WTC11 (cell line): ENCODE data around the gene ST6GAL1. TPM values are rescaled to one million over a fixed set of nuclear protein-coding genes. Genes with fewer than 3 reads are reported as not detected.

Source experiments
- ATAC-seq: fragments of 200-7000 bp; cut with Tn5 transposase; 2 replicates; pipeline ENCODE4 v1.10.0; 2021; ENCODE audit warnings: mild to moderate bottlenecking, moderate library complexity
- CTCF ChIA-PET: fragments of 300-600 bp; sonication (Branson Sonifier 250); formaldehyde crosslinking; loops from one replicate; lab custom pipeline; 2021; ENCODE audit warnings: antibody characterized with exemption; lab: Charles Lee
- POLR2A ChIA-PET: fragments of 350-600 bp; sonication (Branson Sonifier 250); formaldehyde crosslinking; loops from one replicate; lab custom pipeline; 2021; ENCODE audit warnings: antibody characterized with exemption; lab: Charles Lee
- DNase-seq: peaks from one replicate; pipeline ENCODE4 v3.0.0; 2021; ENCODE audit warnings: low spot score
- H3K27ac Mint-ChIP-seq: 2 replicates; pipeline ENCODE4 v1.8.0; 2021; ENCODE audit warnings: mixed read lengths
- H3K27me3 Mint-ChIP-seq: 2 replicates; pipeline ENCODE4 v1.8.0; 2021; ENCODE audit warnings: low read depth, mild to moderate bottlenecking, moderate library complexity, mixed read lengths
- H3K36me3 Mint-ChIP-seq: 2 replicates; pipeline ENCODE4 v1.8.0; 2021; ENCODE audit warnings: mixed read lengths
- H3K4me1 Mint-ChIP-seq: 2 replicates; pipeline ENCODE4 v1.8.0; 2022; ENCODE audit warnings: mixed read lengths
- H3K4me3 Mint-ChIP-seq: 2 replicates; pipeline ENCODE4 v1.8.0; 2021; ENCODE audit warnings: mild to moderate bottlenecking, moderate library complexity, mixed read lengths
- H3K9me3 Mint-ChIP-seq: 2 replicates; pipeline ENCODE4 v1.8.0; 2021; ENCODE audit warnings: mixed read lengths
- ATF1 ChIP-seq: sonication (generic); formaldehyde crosslinking; IDR thresholded peaks from 2 replicates; pipeline ENCODE4 v1.8.1; 2023; ENCODE audit warnings: mild to moderate bottlenecking, moderate library complexity, missing genetic modification reagents
- GRHL2 ChIP-seq: fragments of 250-450 bp; sonication (Bioruptor Pico); IDR thresholded peaks from 2 replicates; pipeline ENCODE4 v1.8.0; 2022; ENCODE audit warnings: mild to moderate bottlenecking, moderate library complexity; ENCODE audit not compliant: insufficient replicate concordance, severe bottlenecking
- GTF2I ChIP-seq: fragments of 250-450 bp; sonication (Bioruptor Pico); conservative IDR thresholded peaks from 2 replicates; pipeline ENCODE4 v1.4.0; 2021; ENCODE audit warnings: mild to moderate bottlenecking
- JAZF1 ChIP-seq: fragments of 250-450 bp; sonication (Bioruptor Pico); IDR thresholded peaks from 2 replicates; pipeline ENCODE4 v1.9.0; 2021; ENCODE audit warnings: moderate library complexity, mild to moderate bottlenecking, inconsistent platforms
- JUN ChIP-seq: sonication (generic); formaldehyde crosslinking; IDR thresholded peaks from 2 replicates; pipeline ENCODE4 v1.8.0; 2023; ENCODE audit warnings: mild to moderate bottlenecking, missing genetic modification reagents
- MXD4 ChIP-seq: fragments of 250-450 bp; sonication (Bioruptor Pico); IDR thresholded peaks from 2 replicates; pipeline ENCODE4 v1.8.0; 2021; ENCODE audit warnings: mild to moderate bottlenecking, moderate library complexity, borderline replicate concordance
- NFE2L1 ChIP-seq: sonication (generic); formaldehyde crosslinking; IDR thresholded peaks from 2 replicates; pipeline ENCODE4 v1.8.1; 2023; ENCODE audit warnings: missing genetic modification reagents
- NR3C1 ChIP-seq: sonication (generic); formaldehyde crosslinking; conservative IDR thresholded peaks from 2 replicates; pipeline ENCODE4 v1.8.1; 2023; ENCODE audit warnings: low read depth, mild to moderate bottlenecking, missing genetic modification reagents
- RELA ChIP-seq: sonication (generic); formaldehyde crosslinking; IDR thresholded peaks from 2 replicates; pipeline ENCODE4 v1.8.1; 2022; ENCODE audit warnings: missing genetic modification reagents, mild to moderate bottlenecking, borderline replicate concordance
- RORB ChIP-seq: fragments of 250-450 bp; sonication (Bioruptor Pico); IDR thresholded peaks from 2 replicates; pipeline ENCODE4 v1.9.0; 2021; ENCODE audit warnings: mild to moderate bottlenecking
- total RNA-seq: library from RNA; stranded (reverse); gene quantifications from 3 replicates; pipeline ENCODE4 v1.2.3, GENCODE V29; 2021
- TF ChIP-seq, protein P1 (sequence below): sonication (generic); formaldehyde crosslinking; IDR thresholded peaks from 2 replicates; pipeline ENCODE4 v1.8.1; 2022; ENCODE audit warnings: low read depth, mild to moderate bottlenecking, moderate library complexity, missing genetic modification reagents, borderline replicate concordance
- TF ChIP-seq, protein P2 (sequence below): fragments of 250-450 bp; sonication (Bioruptor Pico); IDR thresholded peaks from 2 replicates; pipeline ENCODE4 v1.8.0; 2021; ENCODE audit warnings: mild to moderate bottlenecking
- TF ChIP-seq, protein P3 (sequence below): sonication (generic); formaldehyde crosslinking; IDR thresholded peaks from 2 replicates; pipeline ENCODE4 v1.8.1; 2022; ENCODE audit warnings: low read depth, missing genetic modification reagents, borderline replicate concordance
- TF ChIP-seq, protein P4 (sequence below): sonication (generic); formaldehyde crosslinking; IDR thresholded peaks from 2 replicates; pipeline ENCODE4 v1.8.0; 2023; ENCODE audit warnings: mild to moderate bottlenecking, missing genetic modification reagents
- TF ChIP-seq, protein P5 (sequence below): sonication (generic); formaldehyde crosslinking; IDR thresholded peaks from 2 replicates; pipeline ENCODE4 v1.8.1; 2022; ENCODE audit warnings: missing genetic modification reagents, borderline replicate concordance

ST6GAL1 gene
- total RNA-seq, 1 experiment from 2014 or later: 87.5 TPM

DNA sequence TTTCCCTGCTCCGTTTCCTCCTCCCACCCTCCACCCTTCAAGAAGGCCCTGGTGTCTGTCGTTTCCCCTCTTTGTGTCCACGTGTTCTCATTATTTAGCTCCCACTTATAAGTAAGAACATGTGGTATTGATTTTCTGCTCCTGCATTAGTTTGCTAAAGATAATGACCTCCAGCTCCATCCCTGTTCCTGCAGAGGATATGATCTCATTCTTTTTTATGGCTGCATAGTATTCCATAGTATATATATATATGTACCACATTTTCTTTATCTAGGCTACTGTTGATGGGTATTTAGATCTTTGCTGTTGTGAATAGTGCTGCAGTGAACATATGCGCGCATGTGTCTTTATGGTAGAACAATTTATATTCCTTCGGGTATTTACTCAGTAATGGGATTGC is 4.8 kb downstream of the ST6GAL1 start:
- CTCF ChIA-PET: no interaction called here
- Mint-ChIP-seq H3K4me1 (peaks cover 43% of the 10 kb centered on the region), H3K4me3 (no peak overlapping the region), H3K27ac (no peak overlapping the region), H3K9me3 (peaks cover 7% of the 10 kb centered on the region), H3K36me3 (peaks cover 27% of the 10 kb centered on the region), H3K27me3 (peaks cover under 1% of the 10 kb centered on the region; the same call in 1 of the 2 replicates)
- ATAC-seq (no peak), DNase-seq (no peak)
- TF ChIP-seq MXD4 (CRISPR knock-in tag): no peak
- no peak for TF ChIP-seq GTF2I (CRISPR knock-in tag)
- TF ChIP-seq JUN (CRISPR knock-in tag): no peak
- no peak for TF ChIP-seq ATF1 (CRISPR knock-in tag)
- POLR2A ChIA-PET: no interaction called here

DNA sequence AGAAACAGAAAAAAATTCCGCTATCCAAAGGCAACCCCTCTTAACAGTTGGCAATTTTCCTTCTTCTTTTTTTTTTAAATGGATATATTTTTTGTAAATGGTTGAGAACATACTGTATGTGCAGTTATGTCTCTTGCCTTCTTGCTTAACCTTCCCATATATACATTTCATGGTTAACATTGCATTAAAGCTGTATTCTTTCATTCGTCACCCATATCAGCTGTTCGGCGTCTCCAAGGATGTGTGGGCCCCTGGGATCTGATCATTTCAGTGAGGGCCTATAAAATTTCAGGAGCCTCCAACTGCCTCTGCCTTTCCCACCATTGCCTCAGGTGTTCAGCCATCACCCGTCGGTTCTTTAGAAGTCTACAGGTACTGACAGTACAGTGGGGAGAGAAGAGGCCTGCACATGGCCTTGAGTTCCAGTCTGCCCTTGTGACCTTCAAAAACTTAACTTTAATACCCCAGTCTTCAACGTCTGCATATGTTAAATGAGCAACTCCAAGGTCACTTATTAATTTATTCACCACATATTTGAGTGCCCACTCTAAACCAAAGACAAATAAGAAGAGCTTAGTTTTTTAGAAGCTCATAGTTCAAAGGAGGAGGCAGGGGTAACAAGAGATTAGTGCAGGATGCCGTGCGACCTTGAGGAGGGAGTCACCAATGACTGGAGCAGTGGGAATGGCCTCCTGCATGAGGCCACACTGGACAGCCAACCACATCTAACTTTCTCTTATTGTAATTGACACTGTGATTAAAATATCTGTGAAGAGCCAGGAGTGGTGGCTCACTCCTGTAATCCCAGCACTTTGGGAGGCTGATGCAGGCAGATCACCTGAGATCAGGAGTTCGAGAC is 6.9 kb downstream of the ST6GAL1 start:
- POLR2A ChIA-PET: interaction anchor here (0.6 kb wide), 1 partner anchor 175 kb away, joined by 3 read pairs; no protein-coding TSS in a partner anchor
- peaks cover 57% of the 10 kb centered on the region for H3K4me1 Mint-ChIP-seq
- CTCF ChIA-PET: interaction anchor here (4.6 kb wide), 1 partner anchor 88 kb away, joined by 19 read pairs; no protein-coding TSS in a partner anchor
- H3K27me3 Mint-ChIP-seq: no peaks in the 10 kb centered on the region
- DNase-seq (no peak), ATAC-seq (no peak)
- peak overlapping the region; percentile 78 for H3K27ac Mint-ChIP-seq
- peaks cover 7% of the 10 kb centered on the region for H3K9me3 Mint-ChIP-seq
- H3K36me3 Mint-ChIP-seq: peaks cover 27% of the 10 kb centered on the region
- H3K4me3 Mint-ChIP-seq: no peak overlapping the region
- no peak for TF ChIP-seq JAZF1 (CRISPR knock-in tag)

DNA sequence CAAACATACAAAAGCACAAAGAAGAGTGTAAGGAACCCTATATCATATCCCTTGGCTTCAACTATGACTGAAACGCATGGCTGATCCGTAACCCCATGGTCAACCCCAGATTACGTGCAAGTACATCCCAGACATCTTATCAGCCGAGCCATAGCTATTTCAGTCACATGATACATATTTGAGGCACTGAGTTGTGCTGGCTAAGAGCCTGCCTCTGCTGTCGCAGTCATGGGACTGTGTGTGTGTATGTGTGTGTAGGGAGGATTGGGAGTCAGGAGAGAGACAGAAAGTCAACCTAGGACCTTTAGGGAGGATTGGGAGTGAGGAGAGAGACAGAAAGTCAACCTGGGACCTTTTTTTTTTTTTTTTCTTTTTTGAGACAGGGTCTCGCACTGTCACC is 8.4 kb downstream of the ST6GAL1 start:
- no peak for TF ChIP-seq JUN (CRISPR knock-in tag)
- no peak for TF ChIP-seq NFE2L1 (CRISPR knock-in tag)
- no peak for TF ChIP-seq GRHL2
- TF ChIP-seq, protein P1, sequence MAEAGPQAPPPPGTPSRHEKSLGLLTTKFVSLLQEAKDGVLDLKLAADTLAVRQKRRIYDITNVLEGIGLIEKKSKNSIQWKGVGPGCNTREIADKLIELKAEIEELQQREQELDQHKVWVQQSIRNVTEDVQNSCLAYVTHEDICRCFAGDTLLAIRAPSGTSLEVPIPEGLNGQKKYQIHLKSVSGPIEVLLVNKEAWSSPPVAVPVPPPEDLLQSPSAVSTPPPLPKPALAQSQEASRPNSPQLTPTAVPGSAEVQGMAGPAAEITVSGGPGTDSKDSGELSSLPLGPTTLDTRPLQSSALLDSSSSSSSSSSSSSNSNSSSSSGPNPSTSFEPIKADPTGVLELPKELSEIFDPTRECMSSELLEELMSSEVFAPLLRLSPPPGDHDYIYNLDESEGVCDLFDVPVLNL (CRISPR knock-in tag): no peak
- no peak overlapping the region for H3K4me3 Mint-ChIP-seq
- H3K36me3 Mint-ChIP-seq: peaks cover 33% of the 10 kb centered on the region
- H3K4me1 Mint-ChIP-seq: peaks cover 45% of the 10 kb centered on the region
- no peak for ATAC-seq
- H3K27me3 Mint-ChIP-seq: no peaks in the 10 kb centered on the region
- peak overlapping the region; percentile 70 for H3K27ac Mint-ChIP-seq
- CTCF ChIA-PET: interaction anchor here (0.6 to 4.6 kb wide), 4 partner anchors 88 to 324 kb away, joined by 4 to 19 read pairs (median 4); no protein-coding TSS in a partner anchor
- DNase-seq: no peak
- POLR2A ChIA-PET: interaction anchor here (0.7 to 1.0 kb wide), 2 partner anchors 27 to 93 kb away, joined by 3 to 6 read pairs; no protein-coding TSS in a partner anchor
- peaks cover 7% of the 10 kb centered on the region for H3K9me3 Mint-ChIP-seq

DNA sequence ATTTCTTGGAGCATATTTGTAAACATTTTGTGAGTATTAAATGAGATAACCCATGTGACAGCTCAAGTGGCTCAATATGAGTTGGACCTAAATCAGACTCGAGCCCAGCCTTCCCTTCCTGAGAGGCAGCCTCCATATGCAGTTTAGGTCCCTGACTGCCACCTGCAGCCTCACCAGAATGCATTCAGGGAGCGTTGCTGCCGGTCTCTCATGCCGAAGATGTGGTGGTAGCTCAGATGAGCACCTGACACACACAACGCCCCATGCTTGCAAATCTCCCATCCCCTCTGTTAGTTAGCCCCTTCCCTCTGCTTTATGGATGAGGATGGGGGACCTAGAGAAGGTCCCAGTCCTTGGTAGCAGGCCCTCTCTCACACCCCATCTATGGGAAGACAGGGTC is 9.2 kb downstream of the ST6GAL1 start:
- CTCF ChIA-PET: interaction anchor here (0.6 to 4.6 kb wide), 5 partner anchors 10 to 325 kb away, joined by 3 to 19 read pairs (median 4); no protein-coding TSS in a partner anchor
- peaks cover 33% of the 10 kb centered on the region for H3K36me3 Mint-ChIP-seq
- H3K4me3 Mint-ChIP-seq: no peak overlapping the region
- peaks cover 52% of the 10 kb centered on the region for H3K4me1 Mint-ChIP-seq
- POLR2A ChIA-PET: no interaction called here
- no peak for TF ChIP-seq RORB (CRISPR knock-in tag)
- TF ChIP-seq, protein P2, sequence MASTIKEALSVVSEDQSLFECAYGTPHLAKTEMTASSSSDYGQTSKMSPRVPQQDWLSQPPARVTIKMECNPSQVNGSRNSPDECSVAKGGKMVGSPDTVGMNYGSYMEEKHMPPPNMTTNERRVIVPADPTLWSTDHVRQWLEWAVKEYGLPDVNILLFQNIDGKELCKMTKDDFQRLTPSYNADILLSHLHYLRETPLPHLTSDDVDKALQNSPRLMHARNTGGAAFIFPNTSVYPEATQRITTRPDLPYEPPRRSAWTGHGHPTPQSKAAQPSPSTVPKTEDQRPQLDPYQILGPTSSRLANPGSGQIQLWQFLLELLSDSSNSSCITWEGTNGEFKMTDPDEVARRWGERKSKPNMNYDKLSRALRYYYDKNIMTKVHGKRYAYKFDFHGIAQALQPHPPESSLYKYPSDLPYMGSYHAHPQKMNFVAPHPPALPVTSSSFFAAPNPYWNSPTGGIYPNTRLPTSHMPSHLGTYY (CRISPR knock-in tag): no peak
- H3K9me3 Mint-ChIP-seq: peaks cover 7% of the 10 kb centered on the region
- ATAC-seq: no peak; the same call in 1 of the 2 replicates
- H3K27ac Mint-ChIP-seq: no peak overlapping the region; the same call in 1 of the 2 replicates
- no peak for DNase-seq
- no peaks in the 10 kb centered on the region for H3K27me3 Mint-ChIP-seq

DNA sequence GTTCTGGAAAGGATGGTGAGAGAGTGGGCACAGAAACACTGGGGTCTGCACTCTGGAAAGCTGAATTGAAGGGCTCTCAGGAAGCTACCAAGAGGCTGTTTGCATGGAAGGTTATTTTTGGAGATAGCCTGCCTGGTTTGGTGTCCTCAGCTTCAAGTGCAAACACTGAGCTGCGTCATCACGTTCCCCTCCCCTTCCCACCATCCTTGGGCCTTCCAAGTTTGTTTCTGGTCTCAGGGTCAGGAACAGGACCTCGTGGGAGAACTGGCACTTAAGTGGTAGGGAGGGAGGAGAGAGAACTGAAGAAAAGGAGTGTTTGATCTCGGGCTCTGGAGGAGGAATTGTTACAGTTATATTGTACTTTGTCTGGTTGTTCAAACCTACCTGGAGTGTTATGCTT is 10.6 kb downstream of the ST6GAL1 start:
- Mint-ChIP-seq H3K27me3 (no peaks in the 10 kb centered on the region), H3K9me3 (peaks cover 3% of the 10 kb centered on the region; the same call in 1 of the 2 replicates), H3K4me1 (peaks cover 56% of the 10 kb centered on the region), H3K36me3 (peaks cover 32% of the 10 kb centered on the region), H3K4me3 (no peak overlapping the region; the same call in 1 of the 2 replicates), H3K27ac (peak overlapping the region; percentile 78)
- CTCF ChIA-PET: interaction anchor here (0.8 to 4.6 kb wide), 2 partner anchors 92 to 122 kb away, joined by 3 to 19 read pairs; no protein-coding TSS in a partner anchor
- ATAC-seq (no peak), DNase-seq (no peak)
- POLR2A ChIA-PET: no interaction called here
- TF ChIP-seq, protein P3, sequence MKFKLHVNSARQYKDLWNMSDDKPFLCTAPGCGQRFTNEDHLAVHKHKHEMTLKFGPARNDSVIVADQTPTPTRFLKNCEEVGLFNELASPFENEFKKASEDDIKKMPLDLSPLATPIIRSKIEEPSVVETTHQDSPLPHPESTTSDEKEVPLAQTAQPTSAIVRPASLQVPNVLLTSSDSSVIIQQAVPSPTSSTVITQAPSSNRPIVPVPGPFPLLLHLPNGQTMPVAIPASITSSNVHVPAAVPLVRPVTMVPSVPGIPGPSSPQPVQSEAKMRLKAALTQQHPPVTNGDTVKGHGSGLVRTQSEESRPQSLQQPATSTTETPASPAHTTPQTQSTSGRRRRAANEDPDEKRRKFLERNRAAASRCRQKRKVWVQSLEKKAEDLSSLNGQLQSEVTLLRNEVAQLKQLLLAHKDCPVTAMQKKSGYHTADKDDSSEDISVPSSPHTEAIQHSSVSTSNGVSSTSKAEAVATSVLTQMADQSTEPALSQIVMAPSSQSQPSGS (CRISPR knock-in tag): no peak
- TF ChIP-seq, protein P4, sequence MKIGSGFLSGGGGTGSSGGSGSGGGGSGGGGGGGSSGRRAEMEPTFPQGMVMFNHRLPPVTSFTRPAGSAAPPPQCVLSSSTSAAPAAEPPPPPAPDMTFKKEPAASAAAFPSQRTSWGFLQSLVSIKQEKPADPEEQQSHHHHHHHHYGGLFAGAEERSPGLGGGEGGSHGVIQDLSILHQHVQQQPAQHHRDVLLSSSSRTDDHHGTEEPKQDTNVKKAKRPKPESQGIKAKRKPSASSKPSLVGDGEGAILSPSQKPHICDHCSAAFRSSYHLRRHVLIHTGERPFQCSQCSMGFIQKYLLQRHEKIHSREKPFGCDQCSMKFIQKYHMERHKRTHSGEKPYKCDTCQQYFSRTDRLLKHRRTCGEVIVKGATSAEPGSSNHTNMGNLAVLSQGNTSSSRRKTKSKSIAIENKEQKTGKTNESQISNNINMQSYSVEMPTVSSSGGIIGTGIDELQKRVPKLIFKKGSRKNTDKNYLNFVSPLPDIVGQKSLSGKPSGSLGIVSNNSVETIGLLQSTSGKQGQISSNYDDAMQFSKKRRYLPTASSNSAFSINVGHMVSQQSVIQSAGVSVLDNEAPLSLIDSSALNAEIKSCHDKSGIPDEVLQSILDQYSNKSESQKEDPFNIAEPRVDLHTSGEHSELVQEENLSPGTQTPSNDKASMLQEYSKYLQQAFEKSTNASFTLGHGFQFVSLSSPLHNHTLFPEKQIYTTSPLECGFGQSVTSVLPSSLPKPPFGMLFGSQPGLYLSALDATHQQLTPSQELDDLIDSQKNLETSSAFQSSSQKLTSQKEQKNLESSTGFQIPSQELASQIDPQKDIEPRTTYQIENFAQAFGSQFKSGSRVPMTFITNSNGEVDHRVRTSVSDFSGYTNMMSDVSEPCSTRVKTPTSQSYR (CRISPR knock-in tag): no peak
- TF ChIP-seq RELA (CRISPR knock-in tag): no peak
- TF ChIP-seq NR3C1: no peak
- TF ChIP-seq, protein P5, sequence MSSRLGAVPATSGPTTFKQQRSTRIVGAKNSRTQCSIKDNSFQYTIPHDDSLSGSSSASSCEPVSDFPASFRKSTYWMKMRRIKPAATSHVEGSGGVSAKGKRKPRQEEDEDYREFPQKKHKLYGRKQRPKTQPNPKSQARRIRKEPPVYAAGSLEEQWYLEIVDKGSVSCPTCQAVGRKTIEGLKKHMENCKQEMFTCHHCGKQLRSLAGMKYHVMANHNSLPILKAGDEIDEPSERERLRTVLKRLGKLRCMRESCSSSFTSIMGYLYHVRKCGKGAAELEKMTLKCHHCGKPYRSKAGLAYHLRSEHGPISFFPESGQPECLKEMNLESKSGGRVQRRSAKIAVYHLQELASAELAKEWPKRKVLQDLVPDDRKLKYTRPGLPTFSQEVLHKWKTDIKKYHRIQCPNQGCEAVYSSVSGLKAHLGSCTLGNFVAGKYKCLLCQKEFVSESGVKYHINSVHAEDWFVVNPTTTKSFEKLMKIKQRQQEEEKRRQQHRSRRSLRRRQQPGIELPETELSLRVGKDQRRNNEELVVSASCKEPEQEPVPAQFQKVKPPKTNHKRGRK (CRISPR knock-in tag): no peak
